ENCODE results near the gene NUP93.

Gene NUP93

DNA sequence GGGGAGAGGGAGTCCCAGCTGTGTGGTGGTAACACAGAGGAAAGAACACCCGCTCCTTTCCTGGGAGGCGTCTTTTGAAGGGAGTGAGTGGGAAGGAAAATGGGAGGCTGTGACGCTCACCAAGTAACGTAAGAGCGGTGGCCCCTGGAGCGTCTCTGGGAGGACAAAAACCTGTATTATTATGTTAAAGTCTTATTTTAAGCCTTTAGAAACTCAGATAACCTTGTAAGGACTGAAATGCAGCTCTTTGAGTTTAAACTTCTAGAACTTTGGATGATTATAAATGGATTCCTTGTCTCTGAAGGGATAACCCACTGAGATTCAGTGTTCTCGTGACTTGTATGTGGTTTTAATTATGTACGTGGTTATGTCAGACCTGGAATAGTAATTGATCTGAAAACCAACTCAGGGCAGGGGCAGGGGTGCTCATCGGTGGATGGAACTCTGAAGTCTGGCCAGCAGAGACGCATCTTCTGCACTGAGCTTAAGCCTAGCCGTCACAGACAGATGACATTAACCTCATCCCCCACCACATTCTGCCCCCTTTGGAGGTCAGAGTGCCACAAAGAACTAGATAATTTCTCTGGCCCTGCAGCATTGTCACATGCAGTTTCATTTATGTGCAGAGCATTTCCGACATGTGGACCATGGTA lies 93.3 kb downstream of the NUP93 start:
- DNase-seq = no peak

DNA sequence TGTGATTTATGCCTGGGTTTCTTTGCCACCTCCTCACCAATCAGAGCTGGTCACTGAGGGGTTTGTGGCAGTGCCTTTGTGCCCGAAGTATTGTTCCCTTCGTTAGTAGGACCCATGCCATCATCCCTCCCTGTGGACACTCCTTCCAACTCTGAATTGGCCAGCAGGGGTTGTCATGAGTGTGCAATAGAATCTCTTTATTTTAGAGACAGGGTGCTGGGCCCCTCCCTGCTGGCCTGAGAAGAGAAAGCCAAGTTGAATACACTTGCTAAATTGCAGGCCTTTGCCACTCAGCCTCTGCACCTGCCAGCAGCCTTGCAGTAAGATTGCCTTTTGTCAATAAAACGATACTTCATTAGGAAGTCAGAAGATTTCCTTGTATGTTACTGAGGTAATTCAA lies 94.4 kb downstream of the NUP93 start:
- peak; percentile 64 to 65 for DNase-seq

DNA sequence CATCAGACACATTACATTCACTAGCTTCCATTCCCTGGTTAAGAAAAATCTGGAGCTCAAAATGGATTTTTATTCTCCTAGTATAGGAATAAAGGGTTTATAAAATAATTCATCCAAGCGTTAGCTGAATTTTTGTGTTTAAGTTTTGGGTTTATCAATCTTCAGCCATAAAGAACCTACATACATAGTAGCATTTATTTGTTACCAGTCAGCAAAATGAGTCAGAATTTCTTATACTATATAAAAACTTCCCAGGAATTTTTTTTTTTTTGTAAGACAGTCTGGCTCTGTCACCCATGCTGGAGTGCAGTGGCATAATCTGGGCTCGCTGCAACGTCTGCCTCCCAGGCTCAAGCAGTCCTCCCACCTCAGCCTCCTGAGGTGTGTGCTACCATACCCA lies 94.9 kb downstream of the NUP93 start:
- no peak for DNase-seq

DNA sequence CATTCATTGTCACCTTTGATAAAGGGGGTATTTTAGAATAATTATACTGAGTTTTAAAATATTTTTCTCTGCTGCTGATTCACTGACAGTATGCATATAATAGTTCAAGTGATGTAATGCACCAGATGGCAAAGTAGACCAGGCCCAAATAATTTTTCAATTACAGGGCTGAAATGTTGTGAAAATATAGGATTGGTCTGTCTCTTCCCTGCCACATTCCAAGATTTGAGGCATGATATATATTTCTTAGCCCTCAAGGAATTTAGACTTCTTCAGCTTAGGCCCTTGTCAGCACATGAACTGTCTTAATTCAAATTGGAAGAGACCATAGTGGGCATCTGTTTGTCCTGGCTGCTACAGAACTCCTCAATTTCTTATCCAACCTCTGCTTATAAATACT lies 95.9 kb downstream of the NUP93 start:
- DNase-seq = no peak

DNA sequence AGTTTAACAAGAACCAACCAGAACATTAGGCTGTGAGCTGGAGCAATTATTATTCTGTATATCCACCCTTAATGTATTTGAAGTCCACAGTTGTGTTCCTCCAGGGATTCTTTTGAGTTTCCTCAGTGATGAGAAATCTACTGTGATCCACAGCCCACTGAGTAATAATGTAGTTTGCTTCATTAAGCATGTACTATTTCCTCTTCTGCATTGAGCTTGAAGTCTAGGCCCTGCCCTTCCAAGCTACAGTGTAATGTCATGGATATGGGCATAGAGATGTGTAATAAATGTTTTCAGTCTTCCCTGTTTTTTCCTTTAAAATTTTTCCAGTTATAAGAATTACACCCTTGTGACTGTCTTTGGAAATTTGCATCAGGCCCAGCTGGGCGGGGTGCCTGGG lies 98.7 kb downstream of the NUP93 start:
- DNase-seq = no peak

DNA sequence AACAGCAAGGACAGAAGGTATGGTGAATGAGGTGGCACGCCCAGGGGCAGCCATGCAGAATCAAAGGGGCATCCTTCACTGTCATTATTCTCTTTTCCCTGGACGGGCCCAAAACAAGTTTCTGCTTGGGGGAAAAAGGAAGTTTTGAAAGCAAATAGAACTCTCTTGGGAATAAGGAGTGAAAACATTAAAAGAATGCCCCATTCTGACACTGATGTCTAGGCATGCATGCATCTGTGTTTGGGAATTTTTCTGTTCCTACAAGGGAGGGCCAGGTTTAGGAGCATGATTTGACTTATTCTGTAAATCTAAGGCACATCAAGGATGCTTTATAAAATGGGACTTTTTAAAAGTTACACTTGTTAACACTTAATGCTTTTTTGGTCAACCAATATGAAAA lies 100.7 kb downstream of the NUP93 start:
- DNase-seq = no peak

DNA sequence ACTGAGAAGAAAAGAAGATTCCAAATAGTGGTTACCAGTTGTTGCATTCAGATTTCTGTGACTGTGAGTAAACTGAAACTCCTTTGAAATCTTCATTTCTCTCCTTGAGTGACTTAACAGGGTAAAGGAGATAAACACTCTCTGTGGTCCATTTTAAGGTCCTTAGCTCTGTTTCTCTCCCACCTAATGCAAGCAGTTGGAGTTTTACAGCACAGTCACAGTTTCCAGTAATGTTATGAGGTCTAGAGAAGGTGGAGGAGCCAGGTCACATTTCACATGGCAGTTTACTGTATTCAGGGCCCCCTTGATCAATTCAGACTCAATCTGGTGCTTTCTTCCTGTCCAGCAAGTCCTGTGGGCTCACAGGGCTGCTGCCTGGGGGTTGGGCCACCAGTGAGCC lies 102.8 kb downstream of the NUP93 start:
- DNase-seq = no peak

DNA sequence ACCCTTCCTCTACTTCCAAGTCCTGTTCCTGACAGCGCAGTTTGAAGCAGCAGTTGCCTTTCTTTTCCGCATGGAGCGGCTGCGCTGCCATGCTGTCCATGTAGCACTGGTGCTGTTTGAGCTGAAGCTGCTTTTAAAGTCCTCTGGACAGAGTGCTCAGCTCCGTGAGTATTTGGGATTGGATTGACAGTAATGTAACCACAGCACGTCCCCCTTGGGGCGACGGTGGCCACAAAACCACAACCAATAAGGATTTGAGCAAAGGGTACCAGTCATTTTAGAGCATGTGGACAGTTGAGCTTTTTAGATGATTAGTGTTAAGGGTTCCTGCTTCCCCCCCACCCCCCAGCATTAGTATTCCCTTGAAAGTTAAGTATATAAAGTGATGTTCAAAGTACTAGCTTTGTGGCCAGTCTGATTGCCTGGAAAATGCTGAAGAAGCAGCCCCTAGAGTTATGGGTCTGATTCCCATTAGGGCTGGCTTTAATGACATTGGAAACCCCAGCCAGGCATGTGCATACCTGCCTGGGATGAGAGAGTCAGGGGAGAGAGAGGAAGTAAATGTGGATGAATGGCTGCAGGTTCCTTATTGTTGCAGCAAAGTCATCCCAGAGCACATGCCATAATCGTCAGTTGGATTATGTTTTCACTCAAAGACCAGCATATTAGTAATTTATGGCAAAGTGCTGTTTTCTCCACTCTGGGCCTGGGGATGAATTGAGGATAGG lies 103.5 kb downstream of the NUP93 start:
- DNase-seq = no peak

DNA sequence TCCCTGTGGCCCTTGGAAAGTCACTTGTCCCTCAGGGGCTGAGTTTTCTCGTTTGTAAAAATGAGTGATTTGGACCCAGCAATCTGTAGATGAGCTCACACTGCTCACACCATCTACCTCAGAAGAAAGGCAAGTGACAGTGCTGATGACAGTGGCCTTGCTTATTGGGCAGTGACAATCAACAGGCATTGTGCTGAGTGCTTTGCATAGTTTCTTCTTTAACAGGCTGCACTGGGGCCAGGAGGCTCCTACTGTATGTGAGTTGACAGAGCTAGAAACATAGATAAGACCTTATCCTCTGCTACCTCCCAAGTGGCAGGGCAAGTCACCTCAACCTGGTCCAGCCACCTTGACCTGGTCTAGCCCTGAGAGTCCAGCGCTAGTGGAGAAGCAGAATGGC lies 105.4 kb downstream of the NUP93 start:
- no peak for DNase-seq

DNA sequence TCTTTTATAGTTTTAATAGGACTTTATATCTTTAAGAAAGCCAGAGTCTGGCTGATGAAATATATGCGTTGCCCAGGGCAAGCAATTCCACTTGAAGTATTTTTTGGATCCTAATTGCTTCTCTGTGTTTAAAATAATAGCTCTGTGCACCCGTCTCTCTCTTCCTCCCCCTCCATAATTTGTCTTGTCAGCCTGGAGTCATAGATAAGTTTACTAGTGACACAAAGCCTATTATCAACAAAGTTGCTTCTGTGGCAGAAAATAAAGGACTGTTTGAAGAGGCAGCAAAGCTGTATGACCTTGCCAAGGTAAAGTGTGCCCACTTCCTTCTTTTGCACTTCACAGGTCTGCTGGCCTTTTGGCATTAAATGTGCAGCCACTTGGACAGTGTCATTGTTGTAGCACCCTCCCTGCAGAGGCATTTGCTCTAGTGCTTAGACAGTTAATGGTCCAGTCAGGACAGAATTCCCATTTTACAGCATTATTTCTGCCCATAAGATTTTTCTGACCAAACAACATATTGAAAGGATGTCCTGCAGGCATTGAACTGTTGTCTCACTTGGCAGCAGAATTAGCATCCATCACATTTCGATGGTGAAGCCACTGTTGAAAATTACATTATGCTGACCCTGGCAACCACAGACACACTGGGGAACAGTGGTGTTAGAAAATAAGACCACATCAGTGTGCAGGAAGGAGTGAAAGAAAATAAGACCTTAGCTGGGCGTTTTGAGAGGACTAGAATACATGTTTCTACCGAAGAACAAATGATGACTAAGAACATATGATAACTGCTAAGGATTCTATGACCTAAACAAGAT lies 106.7 kb downstream of the NUP93 start:
- no peak for DNase-seq

DNA sequence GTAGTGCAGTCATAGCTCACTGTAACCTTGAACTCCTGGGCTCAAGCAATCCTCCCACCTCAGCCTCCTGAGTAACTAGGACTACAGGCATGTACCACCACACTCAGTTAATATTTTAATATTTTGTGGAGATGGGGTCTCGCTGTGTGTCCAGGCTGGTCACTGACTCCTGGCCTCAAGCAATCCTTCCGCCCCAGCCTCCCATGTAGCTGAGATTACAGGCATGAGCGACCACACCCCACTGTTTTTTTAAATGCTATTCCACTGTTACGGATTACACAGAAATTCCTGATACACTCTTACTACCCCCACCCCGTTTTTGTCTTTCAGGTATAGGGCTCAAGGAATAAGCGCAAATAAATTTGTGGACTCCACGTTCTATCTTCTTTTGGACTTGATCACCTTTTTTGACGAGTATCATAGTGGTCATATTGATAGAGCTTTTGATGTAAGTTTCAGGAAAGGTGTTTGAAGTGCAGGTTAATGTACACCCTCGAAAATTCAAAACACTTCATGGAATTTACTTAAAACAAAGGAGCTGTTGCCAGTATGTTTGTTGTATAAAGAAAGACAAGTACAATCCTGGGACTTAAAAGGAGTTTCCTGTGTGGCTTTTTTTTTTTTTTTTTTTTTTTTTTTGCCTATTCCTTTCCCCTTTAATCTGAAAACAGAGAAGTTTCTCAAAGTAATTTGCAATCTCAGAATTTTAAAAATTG lies 108.9 kb downstream of the NUP93 start:
- DNase-seq = no peak

DNA sequence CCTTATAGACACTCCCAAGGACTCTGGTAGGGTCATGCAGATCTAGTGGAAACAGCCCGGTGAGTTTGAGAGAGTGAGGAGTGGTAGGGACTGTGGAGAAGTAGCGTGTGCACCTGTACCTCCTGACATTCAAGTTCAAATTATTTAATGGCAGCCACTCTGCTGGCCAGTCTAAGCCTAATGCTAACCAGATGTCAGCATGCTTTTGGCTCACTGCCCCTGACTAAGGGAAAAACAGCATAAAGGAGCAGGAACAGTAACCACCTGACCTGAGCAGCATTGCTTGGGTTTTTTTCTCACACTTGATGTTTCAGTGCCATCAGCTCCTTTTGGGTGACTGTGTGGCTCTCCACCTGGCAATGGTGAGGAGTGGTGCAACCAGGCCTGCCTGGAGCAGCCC lies 111.3 kb downstream of the NUP93 start:
- no peak for DNase-seq

DNA sequence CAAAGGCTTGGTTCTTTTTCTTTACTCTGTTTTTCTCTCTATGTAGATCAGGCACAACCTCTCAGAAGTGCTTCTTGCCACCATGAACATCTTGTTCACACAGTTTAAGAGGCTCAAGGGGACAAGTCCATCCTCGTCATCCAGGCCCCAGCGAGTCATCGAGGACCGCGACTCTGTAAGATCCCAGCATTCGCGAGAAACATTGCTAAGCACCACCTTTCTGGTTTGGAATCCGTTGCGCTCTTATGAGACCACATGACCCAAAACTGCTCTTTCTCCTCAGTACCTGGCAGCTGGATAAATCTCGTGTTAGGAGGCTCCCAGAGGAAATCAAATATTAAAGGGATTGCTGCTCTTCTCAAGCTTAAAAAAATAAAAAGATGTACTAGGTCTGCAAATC lies 111.7 kb downstream of the NUP93 start:
- DNase-seq = no peak

DNA sequence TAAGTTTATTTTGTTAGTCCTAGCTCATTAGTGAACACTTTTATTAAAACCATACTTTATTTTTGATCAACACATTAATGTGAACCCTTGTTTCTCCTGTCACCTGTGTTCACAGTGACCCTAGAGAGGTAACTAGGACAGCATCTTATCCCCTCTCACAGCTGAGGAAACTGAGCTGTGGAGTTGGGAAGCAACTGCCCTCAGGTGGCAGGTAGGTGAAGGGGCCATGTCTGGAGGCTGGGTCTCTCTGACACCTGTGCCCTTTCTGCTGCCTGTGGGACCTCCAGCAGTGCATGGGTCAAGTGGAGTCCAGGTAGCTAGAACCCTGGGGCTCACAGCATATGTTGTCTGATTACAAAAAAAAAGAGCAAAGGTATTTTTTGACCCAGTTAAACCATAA lies 112.2 kb downstream of the NUP93 start:
- no peak for DNase-seq

DNA sequence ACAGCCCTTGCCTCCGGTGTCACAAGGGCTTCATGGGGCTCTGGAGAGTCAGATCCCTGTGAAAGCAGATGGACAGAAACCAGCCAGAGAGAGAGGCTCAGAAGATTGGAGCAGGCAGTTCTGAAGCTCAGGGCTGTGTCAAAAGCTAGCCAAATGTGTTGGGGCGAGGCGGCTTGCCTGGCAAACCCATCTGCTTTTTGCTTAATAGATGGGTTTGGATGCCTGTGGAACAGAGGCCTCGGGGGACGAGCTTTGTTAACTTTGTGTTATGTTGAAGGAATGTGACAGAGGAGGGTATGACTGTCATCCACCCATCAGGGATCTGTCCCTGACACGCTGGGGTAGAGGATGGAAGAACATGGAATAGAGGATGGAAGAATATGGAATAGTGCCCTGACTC lies 114.1 kb downstream of the NUP93 start:
- DNase-seq = no peak

DNA sequence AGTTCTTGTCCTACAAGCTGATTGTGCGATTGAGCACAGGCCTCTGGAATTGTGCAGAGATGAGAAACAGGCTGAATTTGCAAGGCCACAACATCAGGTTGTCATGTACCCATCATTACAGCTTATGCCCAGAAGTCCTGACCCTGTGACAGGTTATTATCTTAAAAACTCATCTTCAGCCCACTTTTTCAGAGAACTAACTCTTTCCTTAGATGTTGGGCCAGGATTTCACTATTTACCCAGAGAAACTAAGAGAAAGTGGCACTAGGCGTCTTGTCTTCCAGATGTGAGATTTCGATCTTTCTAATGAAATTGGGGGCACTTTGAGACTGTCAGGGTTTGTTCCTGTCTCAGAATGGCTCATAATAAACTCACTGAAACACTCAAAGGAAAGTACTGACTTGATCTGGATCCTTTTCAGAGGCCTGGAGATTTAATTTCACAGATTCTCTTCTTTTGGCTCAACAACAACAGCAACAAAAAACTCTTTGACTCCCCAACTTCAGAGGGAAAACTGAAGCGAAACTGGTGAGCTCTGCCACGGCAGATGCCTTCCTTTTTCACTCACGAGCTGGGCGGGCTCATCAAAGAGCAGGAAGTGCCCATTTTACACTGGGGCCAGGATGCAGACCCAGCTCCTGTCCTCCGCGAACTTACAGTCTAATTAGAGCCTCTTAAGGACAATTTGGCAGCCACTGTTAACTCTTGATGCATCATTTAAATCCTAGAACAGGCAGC lies 117.4 kb downstream of the NUP93 start:
- no peak for DNase-seq

DNA sequence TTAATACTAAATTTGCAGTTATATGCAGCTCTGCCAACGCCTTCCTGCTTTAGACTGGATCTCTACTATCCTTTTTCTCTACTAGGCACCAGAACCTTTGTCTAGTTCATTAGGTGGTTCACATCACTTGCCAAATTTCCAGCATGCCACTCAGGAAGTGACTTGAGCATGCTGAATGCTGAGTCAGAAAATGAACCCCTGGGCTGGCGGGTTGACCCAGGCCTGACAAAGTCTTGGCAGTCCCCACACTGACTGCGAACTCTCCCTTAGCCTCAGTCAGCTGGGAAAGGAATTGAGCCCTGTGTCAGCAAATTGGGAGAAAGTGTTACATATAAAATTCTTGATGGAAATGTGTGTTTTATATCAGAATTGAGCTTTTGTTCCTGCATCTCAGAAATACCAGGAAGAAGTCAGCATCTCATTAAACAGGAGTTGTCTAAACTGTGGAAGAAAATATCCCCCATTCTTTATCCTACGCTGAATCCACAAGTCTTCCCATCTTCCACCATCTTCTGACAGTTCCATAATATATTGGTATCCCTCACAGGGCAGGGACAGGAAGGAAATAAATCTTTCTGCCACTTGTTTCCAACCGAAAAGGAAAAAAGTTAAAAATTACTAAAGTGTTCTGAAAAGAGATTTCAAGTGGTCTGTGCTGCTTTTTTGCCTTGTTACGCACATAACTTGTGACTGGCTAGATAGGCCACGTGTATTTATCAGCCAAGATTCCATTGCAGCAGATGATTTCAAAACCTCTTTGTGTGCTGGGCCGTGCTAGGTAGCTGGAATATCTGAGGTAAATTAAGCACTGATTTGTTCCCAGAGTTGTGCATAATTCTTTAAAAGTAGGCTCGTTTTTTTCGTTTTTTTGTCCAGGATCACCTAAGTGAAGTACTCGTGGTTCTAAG lies 118.4 kb downstream of the NUP93 start:
- DNase-seq = no peak

DNA sequence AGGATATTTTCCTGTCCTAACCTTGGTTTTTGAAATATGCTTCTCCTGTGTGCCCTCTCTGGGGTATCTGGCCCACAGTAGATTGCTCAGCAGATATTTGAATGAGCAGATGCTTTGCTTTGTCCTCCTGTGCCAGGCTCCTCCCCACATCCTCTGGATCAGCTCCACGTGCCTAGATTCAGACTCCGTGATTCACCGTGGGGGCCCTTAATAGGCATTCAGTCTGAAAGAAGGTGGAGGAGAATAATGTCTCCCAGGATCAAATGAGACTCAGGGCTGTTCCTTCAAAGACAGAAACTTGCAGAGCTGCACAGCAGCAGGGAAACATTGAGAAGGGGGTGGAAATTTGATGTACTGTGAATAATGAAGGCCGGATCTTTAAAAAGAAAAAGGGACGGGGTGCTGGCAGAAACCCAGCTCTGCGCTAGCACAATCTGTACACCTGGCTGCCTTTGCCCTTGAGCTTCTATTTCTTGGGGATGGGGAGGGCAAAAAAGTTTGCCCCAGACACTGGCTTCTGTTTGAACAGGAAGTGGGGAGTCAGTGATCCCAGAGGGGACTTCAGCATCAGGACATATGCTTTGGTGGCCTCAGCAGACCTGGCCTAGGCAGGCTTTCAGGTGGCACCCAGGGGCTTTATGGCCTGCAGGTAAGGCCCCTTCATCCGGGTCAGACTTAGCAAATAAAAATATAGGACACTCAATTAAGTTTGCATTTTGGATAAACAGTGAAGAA lies 119.2 kb downstream of the NUP93 start:
- peak; percentile 5 to 62 for DNase-seq

DNA sequence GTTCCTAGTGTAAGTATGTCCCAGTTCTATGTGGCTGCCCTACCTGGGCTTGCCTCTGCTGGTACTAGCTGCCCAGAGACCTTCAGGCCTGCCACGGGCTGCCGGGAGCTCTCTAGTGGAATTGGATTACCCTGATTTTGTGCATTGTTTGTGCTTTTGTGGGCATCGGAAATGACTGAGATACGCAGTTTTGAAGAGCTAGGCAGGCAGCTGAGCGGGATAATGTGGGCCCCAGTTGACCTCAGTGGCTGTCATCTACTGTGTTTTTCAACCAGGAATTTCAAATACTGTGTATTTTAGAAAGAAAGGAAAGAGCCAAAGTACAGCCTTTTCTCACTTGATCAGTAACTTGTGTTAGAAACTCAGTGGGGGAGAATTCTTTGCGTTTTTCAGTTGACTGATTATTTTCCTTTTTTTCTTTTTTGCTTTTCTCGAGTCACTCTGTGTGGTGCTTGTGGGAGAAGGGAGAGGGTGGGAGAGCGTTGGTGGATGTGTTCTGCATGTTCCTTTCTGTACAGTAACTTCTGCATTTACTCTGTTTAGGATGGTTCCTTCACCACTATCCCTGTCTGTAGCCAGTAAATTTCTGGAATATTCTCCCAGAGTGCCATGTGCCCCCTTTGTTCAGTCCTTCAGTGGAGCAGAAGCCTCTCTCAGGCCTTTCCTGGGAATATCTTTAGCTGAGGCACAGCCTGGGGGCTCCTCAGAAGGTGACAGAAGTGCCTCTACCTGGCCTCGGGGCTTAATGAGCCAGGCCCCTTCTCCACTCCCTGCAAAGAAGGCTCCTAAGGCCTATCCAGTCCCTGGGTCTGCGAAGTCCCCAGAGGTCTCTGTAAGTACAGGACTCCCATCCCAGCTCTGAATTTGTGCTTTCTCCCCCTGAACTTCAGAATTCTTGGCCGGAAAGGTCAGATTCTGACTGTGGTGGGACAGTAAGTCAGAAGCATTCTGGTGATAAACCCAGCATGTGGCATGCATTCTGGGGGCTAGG lies 120.1 kb downstream of the NUP93 start:
- no peak for DNase-seq

All from NCI-H2081 (cell line).